Tibial artery (tissue), 4 donors: ENCODE measurements around the gene CCDC14.
A peak's percentile ranks its signal among the peaks of the same experiment; 100 is the strongest.

ENCODE experiments used
- DNase-seq, 2 donors: peaks; one replicate each; pipeline ENCODE4 v3.0.0-alpha.2; 2019
- H3K27ac ChIP-seq, 2 donors: fragments of 200-600 bp; sonication (generic) in 1 of 2; 1 replicate in 1 of 2; 2 replicates in 1 of 2; pipeline ENCODE4 v1.5.1; 2018 to 2019; ENCODE audit warnings: mild to moderate bottlenecking in 1 of 2
- H3K27me3 ChIP-seq, 2 donors: fragments of 200-600 bp; sonication (generic) in 1 of 2; one replicate each; pipeline versions ENCODE4 v1.5.1 to v1.6.0; 2016 to 2019
- H3K36me3 ChIP-seq, 3 donors: fragments of 200-600 bp; sonication (generic) in 2 of 3; one replicate each; pipeline ENCODE4 v1.5.1; 2016 to 2019; ENCODE audit warnings: mild to moderate bottlenecking in 2 of 3
- H3K4me1 ChIP-seq, 4 donors: fragments of 200-600 bp; sonication (generic) in 2 of 4; 1 replicate in 3 of 4; 2 replicates in 1 of 4; pipeline ENCODE4 v1.5.1; 2016 to 2019
- H3K4me3 ChIP-seq, 2 donors: fragments of 200-600 bp; sonication (generic) in 1 of 2; 1 replicate in 1 of 2; 2 replicates in 1 of 2; pipeline ENCODE4 v1.5.1; 2018 to 2019; ENCODE audit warnings: mild to moderate bottlenecking in 2 of 2
- H3K9me3 ChIP-seq, 3 donors: fragments of 200-600 bp; sonication (generic) in 1 of 3; one replicate each; pipeline ENCODE4 v1.5.1; 2016 to 2019
- CTCF ChIP-seq, 2 experiments: fragments of 200-600 bp in 1 of 2; fragments of 450-650 bp in 1 of 2; IDR thresholded peaks; one replicate each; pipeline ENCODE4 v1.5.1; 2017 to 2019; ENCODE audit warnings: antibody characterized with exemption in 2 of 2, mild to moderate bottlenecking in 1 of 2, moderate library complexity in 1 of 2
- intact Hi-C: fragments of 100-400 bp; cut with DNase I; formaldehyde crosslinking; loops from one replicate; pipeline ENCODE4 v1.15.0; 2023; ENCODE audit warnings: low total_unique reads

CCDC14 gene

DNA sequence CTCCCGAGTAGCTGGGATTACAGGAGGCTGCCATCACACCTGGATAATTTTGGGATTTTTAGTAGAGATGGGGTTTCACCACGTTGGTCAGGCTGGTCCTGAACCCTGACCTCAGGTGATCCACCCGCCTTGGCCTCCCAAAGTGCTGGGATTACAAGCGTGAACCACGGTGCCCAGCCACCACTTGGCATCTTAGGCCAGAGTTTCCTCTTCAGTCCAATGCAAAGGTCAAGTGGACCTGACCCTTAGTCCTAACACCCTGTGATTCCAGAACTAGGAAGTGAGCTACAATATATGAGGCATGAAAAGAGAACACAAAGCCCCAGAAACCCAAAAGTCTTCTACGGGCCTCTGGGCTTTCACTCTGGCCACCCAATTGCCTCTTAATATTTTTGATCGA, 82.2 kb downstream of the CCDC14 start:
- Histone ChIP-seq H3K4me1 (peaks cover 0 to 35% (median 14%) of the 10 kb centered on the region in 4 donors), H3K9me3 (no peaks in the 10 kb centered on the region), H3K27me3 (no peaks in the 10 kb centered on the region), H3K36me3 (no peaks in the 10 kb centered on the region), H3K4me3 (no peak overlapping the region), H3K27ac (no peak overlapping the region)
- no peak for DNase-seq
- intact Hi-C loops, result no loop called here
- TF ChIP-seq CTCF (IDR thresholded peaks at IDR 0.05), result no peak

GRCh38 chr3:123877965-123878364, 83.1 kb downstream of the CCDC14 start:
- intact Hi-C loops, result no loop called here
- Histone ChIP-seq H3K4me1 (peaks cover 0 to 28% (median 11%) of the 10 kb centered on the region in 4 donors), H3K27ac (no peak overlapping the region), H3K9me3 (no peaks in the 10 kb centered on the region), H3K36me3 (no peaks in the 10 kb centered on the region), H3K4me3 (no peak overlapping the region), H3K27me3 (no peaks in the 10 kb centered on the region)
- no peak for DNase-seq
- TF ChIP-seq CTCF (IDR thresholded peaks at IDR 0.05), result no peak

DNA sequence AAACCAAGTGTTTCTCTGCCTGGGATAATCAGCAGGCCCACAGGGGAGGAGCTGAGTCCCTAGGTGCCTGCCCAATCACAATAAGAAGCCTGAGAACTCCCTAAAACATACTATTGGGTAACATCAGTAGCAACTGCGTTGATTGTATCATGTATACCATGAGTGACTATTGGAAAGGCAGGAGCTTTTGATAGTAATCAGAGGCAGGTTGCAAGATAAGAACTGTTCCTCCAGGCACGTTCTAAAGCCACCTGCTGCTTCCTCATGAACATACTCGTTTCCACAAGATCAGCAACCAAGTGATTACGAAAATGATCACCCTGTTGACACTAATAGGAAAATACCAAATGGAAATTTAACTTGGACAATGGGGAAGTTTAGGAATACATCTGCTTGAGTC, 83.6 kb downstream of the CCDC14 start:
- DNase-seq, result no peak
- TF ChIP-seq CTCF (IDR thresholded peaks at IDR 0.05), result no peak
- Histone ChIP-seq H3K4me1 (peaks cover 0 to 23% (median 8%) of the 10 kb centered on the region in 4 donors), H3K9me3 (no peaks in the 10 kb centered on the region), H3K27ac (peak overlapping the region; percentile 26 to 29), H3K27me3 (no peaks in the 10 kb centered on the region), H3K36me3 (no peaks in the 10 kb centered on the region), H3K4me3 (no peak overlapping the region)
- intact Hi-C loops, result no loop called here

DNA sequence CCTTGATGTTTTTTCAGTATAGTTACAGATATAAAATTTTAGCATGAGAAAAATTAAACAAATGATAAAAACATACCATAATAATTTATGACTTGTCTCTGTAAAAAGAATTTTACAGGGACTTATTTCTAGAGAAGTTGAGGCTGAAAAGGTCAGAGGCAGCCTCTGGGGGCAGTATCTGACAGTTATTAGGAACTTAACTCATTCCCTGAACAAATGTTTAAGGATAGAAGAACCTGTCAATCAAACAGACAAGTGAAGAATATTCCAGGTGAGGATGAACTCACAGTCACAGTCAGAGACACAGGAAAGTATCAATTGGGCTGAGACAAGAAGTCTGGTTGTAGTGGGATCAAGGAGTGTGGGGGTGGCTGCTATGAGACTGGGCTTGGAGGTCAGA, 84.2 kb downstream of the CCDC14 start:
- Histone ChIP-seq H3K9me3 (no peaks in the 10 kb centered on the region), H3K27ac (peak overlapping the region; percentile 26 to 29), H3K4me3 (no peak overlapping the region), H3K36me3 (no peaks in the 10 kb centered on the region), H3K4me1 (peaks cover 0 to 17% (median 5%) of the 10 kb centered on the region in 4 donors), H3K27me3 (no peaks in the 10 kb centered on the region)
- no peak for DNase-seq
- no peak for TF ChIP-seq CTCF (IDR thresholded peaks at IDR 0.05)
- intact Hi-C loops, result no loop called here

- no peak for DNase-seq
- H3K9me3 ChIP-seq, result no peaks in the 10 kb centered on the region
- intact Hi-C loops, result no loop called here
- H3K27me3 ChIP-seq, result no peaks in the 10 kb centered on the region
- no peak for TF ChIP-seq CTCF (IDR thresholded peaks at IDR 0.05)
- no peaks in the 10 kb centered on the region for H3K36me3 ChIP-seq
- no peak overlapping the region for H3K27ac ChIP-seq
- peaks cover 0 to 29% (median 14%) of the 10 kb centered on the region in 4 donors for H3K4me1 ChIP-seq
- H3K4me3 ChIP-seq, result no peak overlapping the region
Observed at GRCh38 chr3:123872621-123873020, 88.4 kb downstream of the CCDC14 start.

GRCh38 chr3:123871946-123872345, 89.1 kb downstream of the CCDC14 start:
- Histone ChIP-seq H3K4me1 (peaks cover 0 to 22% (median 14%) of the 10 kb centered on the region in 4 donors), H3K27ac (no peak overlapping the region), H3K9me3 (no peaks in the 10 kb centered on the region), H3K4me3 (no peak overlapping the region), H3K36me3 (no peaks in the 10 kb centered on the region), H3K27me3 (no peaks in the 10 kb centered on the region)
- intact Hi-C loops, result no loop called here
- no peak for TF ChIP-seq CTCF (IDR thresholded peaks at IDR 0.05)
- no peak for DNase-seq
